Stimulated activated CD4-positive, alpha-beta T cell treated with anti-CD3 and anti-CD28 coated beads, Interleukin-1b, Interleukin-23, amount 100 ng/mL, for 4 hours (primary cell): ENCODE data around the gene FNDC3A.

Experiments
- DNase-seq, 2 donors: peaks; one replicate each; pipeline ENCODE4 v3.0.0-alpha.2; 2020; ENCODE audit warnings: low read depth in 2 of 2

Gene FNDC3A

GRCh38 chr13:49214917-49215376 is 239.2 kb downstream of the FNDC3A start:
- peak in 1 of 2 donors; percentile 25 for DNase-seq

GRCh38 chr13:49216334-49216733 is 240.6 kb downstream of the FNDC3A start:
- no peak for DNase-seq

GRCh38 chr13:49217962-49218492 is 242.3 kb downstream of the FNDC3A start:
- DNase-seq: no peak

DNA sequence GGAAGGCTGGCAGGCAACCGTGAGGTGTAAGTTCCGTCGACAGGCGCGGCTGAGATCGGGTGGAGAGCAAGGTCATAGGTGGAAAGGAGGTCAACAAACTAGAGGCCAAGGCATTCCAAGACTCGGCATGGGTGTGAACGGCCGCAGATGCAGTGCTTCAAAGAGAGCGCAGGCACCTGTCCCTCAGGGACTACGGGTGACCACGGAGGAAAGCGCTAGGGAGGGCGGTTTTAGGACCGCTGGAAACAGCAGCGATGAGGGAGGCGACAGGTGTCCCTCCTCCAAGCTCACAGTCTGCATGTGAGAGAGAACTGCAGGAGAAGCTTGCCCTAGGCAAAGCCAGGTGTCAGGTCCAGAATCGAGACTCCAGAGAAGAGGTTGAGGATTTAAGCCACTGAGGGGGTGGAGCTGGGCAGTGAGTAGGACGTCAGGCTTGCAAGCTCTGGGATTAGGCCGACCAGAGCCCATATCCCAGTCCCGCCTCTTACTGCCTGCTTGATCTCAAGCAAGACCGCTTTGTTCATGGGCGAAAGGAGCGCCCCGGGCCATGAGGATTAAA is 242.9 kb downstream of the FNDC3A start:
- no peak for DNase-seq

- DNase-seq: no peak
Measured at GRCh38 chr13:49219647-49220035, 243.9 kb downstream of the FNDC3A start.

DNA sequence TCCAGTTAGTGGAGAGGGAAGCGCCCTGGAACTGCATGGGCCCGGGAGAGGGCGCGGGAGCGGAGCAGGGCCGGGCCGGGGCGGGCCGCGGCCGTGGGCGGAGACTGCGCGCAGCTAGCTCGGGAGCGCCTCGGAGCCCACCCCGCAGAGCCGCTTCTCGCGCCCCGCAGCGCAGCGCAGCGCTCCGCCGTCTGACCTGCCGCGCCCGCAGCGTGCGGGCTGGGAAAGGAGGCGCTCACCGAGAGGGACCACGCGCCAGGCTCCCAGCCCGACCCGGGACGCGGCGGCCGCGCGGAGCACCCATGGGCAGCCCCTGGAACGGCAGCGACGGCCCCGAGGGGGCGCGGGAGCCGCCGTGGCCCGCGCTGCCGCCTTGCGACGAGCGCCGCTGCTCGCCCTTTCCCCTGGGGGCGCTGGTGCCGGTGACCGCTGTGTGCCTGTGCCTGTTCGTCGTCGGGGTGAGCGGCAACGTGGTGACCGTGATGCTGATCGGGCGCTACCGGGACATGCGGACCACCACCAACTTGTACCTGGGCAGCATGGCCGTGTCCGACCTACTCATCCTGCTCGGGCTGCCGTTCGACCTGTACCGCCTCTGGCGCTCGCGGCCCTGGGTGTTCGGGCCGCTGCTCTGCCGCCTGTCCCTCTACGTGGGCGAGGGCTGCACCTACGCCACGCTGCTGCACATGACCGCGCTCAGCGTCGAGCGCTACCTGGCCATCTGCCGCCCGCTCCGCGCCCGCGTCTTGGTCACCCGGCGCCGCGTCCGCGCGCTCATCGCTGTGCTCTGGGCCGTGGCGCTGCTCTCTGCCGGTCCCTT is 244.5 kb downstream of the FNDC3A start, which contains the start of gene MLNR:
Gene MLNR, plus strand, starts transcription at position 303 of the 820 bp plus-strand sequence. Its CDS starts 0 bp downstream, at position 303.
- DNase-seq: peak in 1 of 2 donors; percentile 23

GRCh38 chr13:49220856-49221589 is 245.3 kb downstream of the FNDC3A start:
- DNase-seq: no peak

DNA sequence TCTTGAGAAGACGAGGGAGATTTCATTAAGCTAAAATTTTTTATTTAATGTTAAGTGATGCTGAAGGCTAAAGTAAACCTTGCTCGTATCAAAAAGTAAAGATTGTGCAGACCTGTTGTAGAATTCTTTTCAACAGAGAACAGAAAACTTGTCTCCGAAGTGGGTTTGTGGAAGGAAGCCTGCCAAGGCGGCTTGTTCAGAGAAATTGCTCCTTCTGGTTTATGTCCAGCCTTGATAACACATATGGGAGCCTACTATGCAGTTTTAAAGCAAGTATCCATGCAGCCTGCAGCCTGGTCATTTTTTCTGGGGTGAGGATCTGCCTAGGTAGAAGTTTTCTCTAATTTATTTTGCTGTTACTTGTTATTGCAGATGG is 245.9 kb downstream of the FNDC3A start:
- no peak for DNase-seq

GRCh38 chr13:49225223-49226042 is 249.7 kb downstream of the FNDC3A start:
- DNase-seq: no peak

DNA sequence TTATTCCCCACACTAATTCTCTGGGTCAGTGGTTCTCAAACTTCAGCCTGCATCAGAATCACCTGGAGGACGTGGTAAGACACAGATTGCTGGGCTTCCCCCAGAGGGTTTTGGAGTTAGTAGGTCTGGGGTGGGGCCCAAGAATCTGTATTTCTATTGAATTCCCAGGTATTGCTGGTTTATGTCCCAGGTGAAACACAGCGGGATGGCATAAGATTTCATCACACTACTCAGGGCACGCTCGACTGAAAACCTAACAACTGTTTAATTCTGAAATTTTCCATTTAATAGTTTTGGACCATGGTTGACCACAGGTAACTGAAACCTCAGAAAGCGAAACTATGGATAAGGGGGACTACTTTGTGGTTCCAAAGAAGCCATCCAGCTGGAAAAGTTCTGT is 250.9 kb downstream of the FNDC3A start:
- no peak for DNase-seq

- no peak for DNase-seq
Measured at GRCh38 chr13:49234741-49235140, 259.0 kb downstream of the FNDC3A start.

DNA sequence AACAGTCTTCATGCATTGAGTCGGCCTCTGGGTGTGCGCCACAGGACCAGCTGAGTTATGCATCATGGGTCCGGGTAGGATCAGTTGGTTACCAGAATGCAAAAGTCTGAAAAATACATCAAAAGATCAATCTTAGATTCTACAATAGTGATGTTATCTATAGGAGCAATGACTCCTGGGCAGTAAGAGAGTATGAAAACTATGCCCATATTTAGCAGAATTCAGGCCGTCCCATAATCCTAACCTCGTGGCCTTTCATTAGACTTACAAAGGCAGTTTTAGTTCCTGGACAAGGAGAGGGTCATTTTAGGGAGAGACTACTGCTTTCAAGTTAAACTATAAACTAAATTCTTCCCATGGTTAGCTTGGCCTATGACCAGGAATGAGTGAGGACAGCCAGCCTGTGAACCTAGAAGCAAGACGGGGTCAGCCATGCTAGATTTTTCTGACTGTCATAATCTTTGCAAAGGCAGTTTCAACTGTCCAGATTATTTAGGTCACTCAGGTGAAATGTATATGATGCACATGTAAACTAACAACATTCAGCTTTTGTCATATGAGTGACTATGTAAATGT is 260.2 kb downstream of the FNDC3A start:
- no peak for DNase-seq

GRCh38 chr13:49238621-49239020 is 262.9 kb downstream of the FNDC3A start:
- DNase-seq: no peak

GRCh38 chr13:49240017-49240416 is 264.3 kb downstream of the FNDC3A start:
- peak in 1 of 2 donors; percentile 14 for DNase-seq

- no peak for DNase-seq
Measured at GRCh38 chr13:49241296-49241695, 265.6 kb downstream of the FNDC3A start.

DNA sequence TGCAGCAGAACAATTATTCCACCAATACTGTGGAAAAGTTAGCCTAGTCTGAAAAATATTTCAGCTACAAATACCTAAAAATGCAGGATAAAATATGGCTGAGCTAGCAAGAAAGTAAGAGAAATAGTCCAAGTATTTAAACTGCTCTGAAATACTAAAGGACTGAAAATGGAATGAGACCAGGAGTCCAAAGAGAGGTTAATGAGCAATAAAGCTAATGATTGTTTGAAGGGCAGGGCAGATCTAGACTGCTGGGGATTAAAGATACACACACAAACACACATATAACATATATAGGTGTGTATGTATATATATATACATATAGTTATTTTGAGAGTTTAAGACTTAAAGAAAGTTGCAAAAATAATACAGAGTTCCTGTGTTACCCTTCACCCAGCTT is 269.4 kb downstream of the FNDC3A start:
- DNase-seq: no peak

DNA sequence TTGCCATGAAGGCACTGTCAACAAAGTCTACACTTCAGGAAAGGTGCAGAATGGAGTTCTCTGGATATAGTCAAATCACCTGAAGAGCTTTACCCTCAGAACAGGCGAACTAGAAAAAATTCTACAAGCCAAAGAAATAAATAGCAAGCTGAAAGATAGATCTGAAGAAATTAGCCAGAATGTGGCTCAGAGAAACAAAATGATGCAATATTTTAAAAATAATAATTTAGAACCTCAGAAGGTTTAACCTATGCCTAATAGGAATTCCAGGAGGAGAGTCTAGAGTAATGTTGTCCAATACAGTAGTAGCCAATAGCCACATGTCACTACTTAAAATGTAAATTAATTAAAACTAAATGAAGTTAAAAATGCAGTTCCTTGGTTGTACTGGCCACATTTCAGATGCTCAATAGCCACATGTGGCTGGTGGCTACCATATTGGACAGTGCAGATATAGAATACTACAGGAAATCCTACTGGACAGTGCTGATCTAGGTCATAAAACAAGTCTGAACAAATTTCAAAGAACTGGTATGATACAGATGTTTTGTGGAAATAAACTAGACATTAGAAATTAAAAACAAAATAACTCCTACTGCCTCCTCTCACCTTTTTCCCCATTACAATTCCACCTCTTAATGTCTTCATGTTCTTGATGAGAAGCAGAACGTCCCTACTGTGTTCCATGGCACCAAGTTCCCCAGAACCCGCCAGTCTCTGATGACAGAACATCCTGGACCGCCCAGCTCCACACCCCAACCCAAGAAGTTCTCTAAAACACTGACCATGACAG is 271.3 kb downstream of the FNDC3A start:
- DNase-seq: no peak

GRCh38 chr13:49247643-49248621 is 272.2 kb downstream of the FNDC3A start, which contains the start of gene CDADC1:
Gene CDADC1, plus strand, starts transcription at chr13:49247925. Its CDS starts 113 bp downstream, at chr13:49248038.
- peak; percentile 68 to 84 for DNase-seq

GRCh38 chr13:49248622-49249002 is 272.9 kb downstream of the FNDC3A start:
- DNase-seq: no peak
